Progenitor cell of endocrine pancreas (in vitro differentiated cells): ENCODE data around the gene EVI2A. TPM values are rescaled to one million over a fixed set of nuclear protein-coding genes. Genes with fewer than 3 reads are reported as not detected.

Experiments used
- DNase-seq: peaks from one replicate; pipeline ENCODE4 v3.0.0; 2021; ENCODE audit warnings: low spot score; ENCODE audit not compliant: unreplicated experiment
- H3K27ac Mint-ChIP-seq: 2 replicates; pipeline ENCODE4 v1.8.0; 2021; ENCODE audit warnings: mild to moderate bottlenecking, moderate library complexity, mixed read lengths
- H3K27me3 Mint-ChIP-seq: 2 replicates; pipeline ENCODE4 v1.8.0; 2021; ENCODE audit warnings: mixed read lengths
- H3K36me3 Mint-ChIP-seq: 2 replicates; pipeline ENCODE4 v1.8.0; 2022; ENCODE audit warnings: mixed read lengths; ENCODE audit not compliant: insufficient read depth
- H3K4me1 Mint-ChIP-seq: 2 replicates; pipeline ENCODE4 v1.8.0; 2021; ENCODE audit warnings: low read depth, mixed read lengths
- H3K4me3 Mint-ChIP-seq: 2 replicates; pipeline ENCODE4 v1.8.0; 2021; ENCODE audit warnings: low read depth, mild to moderate bottlenecking, moderate library complexity, mixed read lengths
- H3K9me3 Mint-ChIP-seq: 2 replicates; pipeline ENCODE4 v1.8.0; 2021; ENCODE audit warnings: low read depth, mixed read lengths
- CTCF ChIP-seq: fragments of 200-600 bp; sonication (generic); IDR thresholded peaks from one replicate; pipeline ENCODE4 v1.5.0; 2021; ENCODE audit warnings: antibody characterized with exemption, mild to moderate bottlenecking; ENCODE audit not compliant: unreplicated experiment
- total RNA-seq: library from RNA; stranded (reverse); gene quantifications from 2 replicates; pipeline ENCODE4 v1.2.1, GENCODE V29; 2021

EVI2A gene
- total RNA-seq, 1 donor from 2014 or later = not detected

DNA sequence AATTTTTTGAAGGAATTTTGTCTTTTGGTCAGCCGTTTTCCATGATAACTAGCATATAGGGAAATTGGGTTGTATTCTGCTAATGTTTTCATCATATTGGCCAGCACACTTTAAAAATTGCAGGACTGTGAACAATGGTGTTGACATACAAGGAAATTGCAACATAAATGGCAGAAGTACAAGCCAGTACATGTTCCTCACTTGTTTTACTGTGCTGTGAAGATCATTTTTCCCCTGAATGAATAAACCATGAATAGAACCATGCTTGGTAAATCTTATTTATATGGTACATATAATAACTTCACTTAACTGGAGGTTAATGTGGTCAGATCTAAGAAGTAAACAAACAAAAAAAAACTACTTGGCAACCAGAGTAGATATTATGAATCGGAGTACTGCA is 47.2 kb downstream of the EVI2A start:
- Mint-ChIP-seq H3K27ac (no peak overlapping the region), H3K27me3 (no peaks in the 10 kb centered on the region), H3K4me1 (peaks cover 4% of the 10 kb centered on the region), H3K4me3 (no peak overlapping the region), H3K9me3 (no peaks in the 10 kb centered on the region), H3K36me3 (peaks cover 28% of the 10 kb centered on the region)
- no peak for TF ChIP-seq CTCF
- DNase-seq = no peak

DNA sequence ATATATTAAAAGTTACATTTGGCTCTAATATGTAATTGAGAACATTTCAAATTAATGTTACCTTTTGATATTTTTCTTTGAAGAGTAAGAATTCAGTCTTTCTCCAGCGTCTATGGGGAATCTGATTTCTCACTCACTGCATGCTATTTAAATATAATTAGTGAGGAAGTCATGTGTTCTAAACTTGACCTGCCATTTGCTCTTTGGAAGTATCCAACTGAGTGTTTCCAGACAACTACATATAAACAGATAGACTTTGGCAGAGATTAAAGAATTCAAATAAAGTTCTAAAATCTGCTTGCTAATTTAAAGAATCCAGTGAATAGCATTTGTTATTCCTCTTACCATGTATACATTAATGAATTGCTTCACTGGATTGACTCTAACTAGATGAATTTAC is 47.9 kb downstream of the EVI2A start:
- Mint-ChIP-seq H3K36me3 (peaks cover 30% of the 10 kb centered on the region), H3K27ac (no peak overlapping the region), H3K4me3 (no peak overlapping the region), H3K9me3 (no peaks in the 10 kb centered on the region), H3K4me1 (peaks cover 5% of the 10 kb centered on the region), H3K27me3 (no peaks in the 10 kb centered on the region)
- no peak for DNase-seq
- no peak for TF ChIP-seq CTCF

- no peak for DNase-seq
- no peak for TF ChIP-seq CTCF
- Mint-ChIP-seq H3K27ac (no peak overlapping the region), H3K36me3 (peaks cover 32% of the 10 kb centered on the region), H3K9me3 (no peaks in the 10 kb centered on the region), H3K4me3 (no peak overlapping the region), H3K27me3 (no peaks in the 10 kb centered on the region), H3K4me1 (peaks cover 5% of the 10 kb centered on the region)
These were observed 48.6 kb downstream of the EVI2A start for GRCh38 chr17:31272803-31273202.

- H3K27me3 Mint-ChIP-seq = no peaks in the 10 kb centered on the region
- TF ChIP-seq CTCF = no peak
- no peaks in the 10 kb centered on the region for H3K9me3 Mint-ChIP-seq
- H3K4me3 Mint-ChIP-seq = no peak overlapping the region
- peaks cover 35% of the 10 kb centered on the region for H3K36me3 Mint-ChIP-seq
- H3K4me1 Mint-ChIP-seq = peaks cover 5% of the 10 kb centered on the region
- no peak overlapping the region for H3K27ac Mint-ChIP-seq
- DNase-seq = no peak
These were observed 49.2 kb downstream of the EVI2A start for GRCh38 chr17:31272236-31272635.

DNA sequence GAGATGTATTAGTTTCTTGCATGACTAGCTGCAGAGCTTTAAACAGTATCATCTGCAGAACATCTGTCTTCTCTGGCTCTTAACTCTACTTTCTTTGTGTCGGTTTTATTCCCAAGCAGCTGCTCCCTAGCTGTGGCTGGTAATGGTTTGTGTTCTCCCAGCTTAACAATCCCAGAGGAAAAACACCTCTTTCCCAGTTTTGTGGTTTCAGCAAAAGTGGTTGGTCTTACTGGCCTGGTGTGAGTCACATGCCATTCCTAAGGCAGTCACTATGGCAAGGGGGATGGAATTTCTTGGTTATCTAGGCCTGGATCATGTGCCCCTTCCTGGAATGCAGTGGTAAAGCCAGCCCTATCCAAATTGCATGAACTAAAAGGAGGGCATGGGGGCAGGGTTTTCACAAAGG is 51.8 kb downstream of the EVI2A start:
- Mint-ChIP-seq H3K9me3 (no peaks in the 10 kb centered on the region), H3K4me1 (peaks cover 5% of the 10 kb centered on the region), H3K27me3 (no peaks in the 10 kb centered on the region), H3K36me3 (peaks cover 38% of the 10 kb centered on the region), H3K27ac (peak overlapping the region; percentile 33), H3K4me3 (no peak overlapping the region)
- no peak for TF ChIP-seq CTCF
- no peak for DNase-seq
